ENCODE results near the gene FAM107A.
A peak's percentile ranks its signal among the peaks of the same experiment; 100 is the strongest.
"Not testable (repeated sequence)": the region's sequence is repeated elsewhere in the genome, so short reads cannot be mapped to it uniquely, and the experiment has no call there.

Gene FAM107A

GRCh38 chr3:58535531-58536500 is 41.4 kb downstream of the FAM107A start:
- peak; percentile 28 for DNase-seq

GRCh38 chr3:58534592-58535494 is 42.3 kb downstream of the FAM107A start:
- DNase-seq: no peak

GRCh38 chr3:58532794-58533220 is 44.4 kb downstream of the FAM107A start:
- DNase-seq: peak; percentile 60

GRCh38 chr3:58531956-58532355 is 45.2 kb downstream of the FAM107A start:
- no peak for DNase-seq

GRCh38 chr3:58531555-58531954 is 45.6 kb downstream of the FAM107A start:
- DNase-seq: no peak

- DNase-seq: no peak
Observed at GRCh38 chr3:58530354-58530865, 46.8 kb downstream of the FAM107A start.

GRCh38 chr3:58529516-58530353 is 47.5 kb downstream of the FAM107A start:
- DNase-seq: no peak

- no peak for DNase-seq
Observed at GRCh38 chr3:58528629-58529028, 48.6 kb downstream of the FAM107A start.

GRCh38 chr3:58527440-58527839 is 49.8 kb downstream of the FAM107A start:
- DNase-seq: not testable (repeated sequence)

GRCh38 chr3:58526515-58526957 is 50.7 kb downstream of the FAM107A start:
- no peak for DNase-seq

GRCh38 chr3:58524326-58524888 is 52.8 kb downstream of the FAM107A start:
- no peak for DNase-seq

GRCh38 chr3:58522759-58523425 is 54.3 kb downstream of the FAM107A start:
- no peak for DNase-seq

GRCh38 chr3:58521917-58522631 is 55.1 kb downstream of the FAM107A start:
- no peak for DNase-seq

GRCh38 chr3:58521336-58521670 is 55.9 kb downstream of the FAM107A start:
- no peak for DNase-seq

- DNase-seq: no peak
Observed at GRCh38 chr3:58520403-58521335, 56.5 kb downstream of the FAM107A start.

- no peak for DNase-seq
Observed at GRCh38 chr3:58519668-58520402, 57.4 kb downstream of the FAM107A start.

GRCh38 chr3:58518291-58518789 is 58.9 kb downstream of the FAM107A start:
- DNase-seq: no peak

GRCh38 chr3:58514405-58514804 is 62.8 kb downstream of the FAM107A start:
- no peak for DNase-seq

Measured in KG1 (cell line).